ENCODE data around the gene NLGN1. TPM values are rescaled to one million over a fixed set of nuclear protein-coding genes. Genes with fewer than 3 reads are reported as not detected.

The NLGN1 gene
- total RNA-seq, 4 donors from 2014 or later = 0.80 to 4.4 (median 1.8) TPM

DNA sequence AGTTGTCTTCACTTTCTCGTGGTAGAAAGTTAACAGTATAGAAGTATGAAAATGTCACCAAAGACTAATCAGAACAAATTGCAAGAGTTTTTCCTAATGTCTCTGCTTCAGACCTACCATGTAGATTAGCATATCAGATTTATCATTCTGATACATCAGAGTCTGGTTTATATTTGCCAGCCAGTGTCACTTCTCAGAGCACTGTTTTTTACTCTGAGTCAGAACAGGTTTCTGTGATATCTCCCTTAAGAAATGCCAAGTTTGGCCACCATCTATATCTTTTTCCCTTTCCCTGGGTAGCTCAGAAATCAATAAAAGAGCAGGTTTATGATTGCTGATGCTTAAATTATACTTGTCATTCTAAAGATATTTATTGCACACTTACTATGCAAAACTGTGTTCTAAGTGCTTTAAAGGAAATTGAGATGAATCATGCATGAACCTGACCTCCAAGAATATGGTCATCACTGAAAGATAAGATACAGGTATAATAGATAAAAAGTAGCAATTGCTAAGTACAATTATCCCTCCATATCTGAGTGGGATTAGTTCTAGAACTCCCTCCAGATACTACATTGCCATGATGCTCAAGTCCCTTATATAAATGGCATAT, 788.9 kb downstream of the NLGN1 start:
- no peak for DNase-seq (ENCODE audit: low spot score in 2 of 2)

DNA sequence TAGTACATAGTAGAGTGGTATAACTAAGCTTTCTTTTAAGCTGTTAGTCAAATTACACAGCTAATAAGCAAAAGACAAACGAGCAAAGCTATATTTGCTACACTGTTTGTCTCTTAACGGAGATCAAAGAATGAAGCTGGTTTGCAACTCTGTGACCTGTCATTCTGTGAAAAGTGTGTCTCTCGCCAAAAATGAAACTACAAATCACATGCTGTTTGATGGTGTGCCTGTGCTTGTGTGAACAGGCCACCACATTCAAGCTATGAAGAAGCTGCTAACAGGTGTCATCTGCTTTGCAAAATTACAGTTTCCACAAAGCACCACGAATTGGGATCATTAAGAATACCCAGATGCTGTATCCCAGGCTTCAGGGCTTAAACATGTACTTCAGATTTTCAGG, 793.8 kb downstream of the NLGN1 start:
- TF ChIP-seq CTCF (IDR thresholded peaks at IDR 0.05) = no peak
- TF ChIP-seq POLR2A (IDR thresholded peaks at IDR 0.05) = no peak
- intact Hi-C loops (cut with DNase I; ENCODE audit: low total_unique reads) = no loop called here
- no peak overlapping the region for H3K4me3 ChIP-seq (ENCODE audit: low read depth, poor library complexity, severe bottlenecking)
- no peak for DNase-seq (ENCODE audit: low spot score in 2 of 2)
- 25 to 30% methylated on average over 4 of the region's 4 CpGs for WGBS, 2 donors

More for the DNA sequence above, 788.9 kb downstream of the NLGN1 start:
- 91 to 97% methylated on average over 1 of the region's 1 CpG for WGBS, 2 donors
- intact Hi-C loops (cut with DNase I; ENCODE audit: low total_unique reads) = no loop called here
- no peak overlapping the region for H3K4me3 ChIP-seq (ENCODE audit: low read depth, poor library complexity, severe bottlenecking)
- TF ChIP-seq CTCF (IDR thresholded peaks at IDR 0.05) (no peak), POLR2A (IDR thresholded peaks at IDR 0.05) (no peak)

DNA sequence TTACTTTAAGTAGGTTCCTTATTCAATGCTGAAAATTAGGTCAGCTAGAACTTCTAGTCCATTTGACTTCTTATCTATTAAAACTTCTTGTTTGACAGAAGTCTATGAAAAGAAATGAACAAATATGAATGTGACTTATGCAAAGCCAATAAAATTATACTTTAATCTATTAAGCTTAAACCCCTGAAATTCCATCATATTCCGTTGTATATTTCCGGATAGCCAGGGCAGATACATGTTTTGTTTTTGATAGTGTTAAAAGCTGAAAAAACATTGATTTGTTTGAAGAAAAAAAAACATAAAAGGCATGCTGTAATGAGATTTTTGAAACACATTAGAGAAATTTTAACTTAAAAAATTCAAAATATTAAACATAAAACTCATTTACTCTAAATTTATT, 794.4 kb downstream of the NLGN1 start:
- TF ChIP-seq CTCF (IDR thresholded peaks at IDR 0.05) (no peak), POLR2A (IDR thresholded peaks at IDR 0.05) (no peak)
- intact Hi-C loops (cut with DNase I; ENCODE audit: low total_unique reads) = no loop called here
- no peak overlapping the region for H3K4me3 ChIP-seq (ENCODE audit: low read depth, poor library complexity, severe bottlenecking)
- 85 to 86% methylated on average over 2 of the region's 2 CpGs for WGBS, 2 donors
- DNase-seq (ENCODE audit: low spot score in 2 of 2) = no peak

DNA sequence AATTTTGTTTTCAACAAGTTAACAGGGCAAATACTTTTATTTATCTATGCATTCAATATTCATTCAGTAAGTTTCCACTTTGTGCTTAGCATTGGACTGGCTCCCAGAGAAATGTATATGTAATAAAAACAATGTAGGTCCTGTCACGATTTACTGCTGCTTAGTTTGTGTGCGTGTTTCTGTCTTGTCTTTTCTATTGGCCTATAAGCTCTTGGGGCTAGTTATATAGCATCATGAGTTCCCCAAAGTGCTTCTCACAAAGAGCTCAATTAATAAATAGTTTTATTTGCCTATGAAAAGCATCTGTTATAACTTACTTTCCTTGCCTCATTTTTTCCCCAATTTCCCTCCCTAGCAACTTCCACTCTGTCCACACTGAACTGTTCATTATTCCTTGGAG, 794.9 kb downstream of the NLGN1 start:
- no peak for DNase-seq (ENCODE audit: low spot score in 2 of 2)
- 72 to 73% methylated on average over 2 of the region's 2 CpGs for WGBS, 2 donors
- H3K4me3 ChIP-seq (ENCODE audit: low read depth, poor library complexity, severe bottlenecking) = no peak overlapping the region
- intact Hi-C loops (cut with DNase I; ENCODE audit: low total_unique reads) = no loop called here
- TF ChIP-seq CTCF (IDR thresholded peaks at IDR 0.05) (no peak), POLR2A (IDR thresholded peaks at IDR 0.05) (no peak)

DNA sequence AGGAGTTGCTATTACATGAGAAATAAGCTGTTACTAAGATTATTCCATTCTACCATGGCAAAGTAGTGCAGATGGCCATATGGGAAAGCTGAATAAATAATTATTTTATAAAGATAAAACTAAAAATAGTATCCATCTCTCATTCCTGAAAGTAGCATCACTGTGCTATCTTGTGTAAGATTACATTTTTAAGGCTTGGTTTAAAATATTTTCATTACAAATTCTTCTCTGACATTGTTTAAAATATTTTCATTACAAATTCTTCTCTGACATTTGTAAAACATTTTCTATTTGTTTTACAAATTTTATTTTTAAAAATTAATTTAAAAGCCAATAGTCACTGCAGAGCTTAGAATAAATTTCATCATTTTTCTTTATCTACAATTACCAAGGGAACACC, 796.1 kb downstream of the NLGN1 start:
- no peak for TF ChIP-seq CTCF (IDR thresholded peaks at IDR 0.05)
- TF ChIP-seq POLR2A (IDR thresholded peaks at IDR 0.05) = no peak
- no peak overlapping the region for H3K4me3 ChIP-seq (ENCODE audit: low read depth, poor library complexity, severe bottlenecking)
- DNase-seq (ENCODE audit: low spot score in 2 of 2) = no peak
- intact Hi-C loops (cut with DNase I; ENCODE audit: low total_unique reads) = no loop called here

- intact Hi-C loops (cut with DNase I; ENCODE audit: low total_unique reads) = no loop called here
- 77 to 83% methylated on average over 5 of the region's 5 CpGs for WGBS, 2 donors
Measured at GRCh38 chr3:174197416-174197815, 799.9 kb downstream of the NLGN1 start.

More at GRCh38 chr3:174197416-174197815, 799.9 kb downstream of the NLGN1 start:
- no peak for TF ChIP-seq POLR2A (IDR thresholded peaks at IDR 0.05)
- no peak overlapping the region for H3K4me3 ChIP-seq (ENCODE audit: low read depth, poor library complexity, severe bottlenecking)
- no peak for DNase-seq (ENCODE audit: low spot score in 2 of 2)

All from lower leg skin (tissue), 4 donors.